GM19452 (cell line): ENCODE data around the gene TRABD2A.

Experiments used
- ATAC-seq: cut with Tn5 transposase; IDR thresholded peaks from one replicate; pipeline ENCODE4 v1.9.1; 2021; ENCODE audit not compliant: unreplicated experiment

TRABD2A gene

DNA sequence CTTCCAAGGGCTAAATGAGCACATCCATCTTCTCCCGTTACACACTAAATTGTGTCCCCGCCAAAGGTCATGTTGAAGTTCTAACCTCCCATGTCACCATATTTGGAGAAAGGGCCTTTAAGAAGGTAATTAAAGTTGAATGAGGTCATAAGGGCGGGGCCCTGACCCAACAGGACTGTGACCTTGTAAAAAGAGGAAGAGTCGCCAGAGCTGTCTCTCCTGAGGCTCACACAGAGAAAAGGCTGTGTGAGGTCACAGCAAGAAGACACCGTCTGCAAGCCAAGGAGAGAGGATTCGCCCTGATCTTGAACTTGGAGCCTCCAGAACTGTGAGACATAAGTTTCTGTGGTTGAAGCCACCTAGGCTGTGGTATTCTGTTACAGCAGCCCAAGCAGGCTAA lies 24.1 kb downstream of the TRABD2A start:
- no peak for ATAC-seq

GRCh38 chr2:84855731-84856130 lies 25.2 kb downstream of the TRABD2A start:
- ATAC-seq: no peak

DNA sequence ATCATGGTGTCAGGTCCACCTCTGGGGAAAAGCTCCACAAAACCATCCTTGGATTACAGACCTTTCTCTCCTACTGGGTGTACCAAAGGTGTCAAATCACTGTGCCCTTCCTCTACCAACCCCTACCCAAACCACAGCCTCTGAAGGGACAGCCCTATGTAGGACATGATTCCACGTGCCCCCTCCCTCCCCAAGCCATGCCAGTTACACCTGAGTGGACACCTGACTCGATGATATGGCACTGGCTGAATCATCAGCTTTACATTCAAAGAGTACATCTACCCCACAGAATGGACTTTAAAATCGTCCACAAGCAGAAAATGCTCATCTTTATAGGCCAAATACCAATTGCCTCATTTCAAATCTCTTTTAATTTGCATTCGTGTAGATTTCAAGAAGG lies 26.0 kb downstream of the TRABD2A start:
- ATAC-seq: no peak

DNA sequence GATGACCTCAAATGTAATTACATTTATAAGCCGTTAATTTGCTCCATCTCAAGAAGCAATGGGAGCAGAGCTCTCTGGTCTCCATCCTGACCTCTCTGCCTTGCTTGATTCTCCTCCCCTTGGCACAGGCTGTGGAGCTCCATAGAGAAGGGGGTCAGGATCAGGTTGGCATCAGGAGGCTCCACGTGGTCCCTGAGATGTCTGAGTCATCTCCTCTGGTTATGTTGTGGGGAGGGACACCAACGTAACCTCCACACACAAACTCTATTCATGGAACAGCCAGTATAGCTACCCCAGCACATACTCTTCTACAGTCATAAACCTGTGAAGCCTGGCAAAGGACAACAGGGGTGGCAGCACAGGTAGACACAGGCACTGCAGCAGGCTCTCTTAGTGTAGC lies 29.0 kb downstream of the TRABD2A start:
- ATAC-seq: no peak

DNA sequence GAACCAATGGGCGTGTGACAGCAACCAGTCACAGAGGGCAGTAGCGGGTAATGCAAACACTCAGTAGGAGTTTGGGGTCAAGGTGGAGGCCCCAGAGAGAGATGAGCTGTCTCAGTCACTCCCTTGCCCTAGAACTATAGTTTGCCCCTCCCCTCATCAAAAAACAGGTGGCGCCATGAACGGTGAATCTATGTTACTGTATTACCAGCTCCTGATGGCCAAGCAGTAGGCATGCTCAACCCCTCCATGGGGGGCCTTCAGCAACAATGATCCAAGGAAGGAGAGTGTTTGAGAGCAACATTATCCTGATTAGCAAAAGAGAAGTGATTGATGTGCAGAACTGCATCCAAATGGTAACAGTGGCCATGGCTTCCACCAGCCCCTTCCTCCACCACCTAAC lies 30.4 kb downstream of the TRABD2A start:
- ATAC-seq: no peak

DNA sequence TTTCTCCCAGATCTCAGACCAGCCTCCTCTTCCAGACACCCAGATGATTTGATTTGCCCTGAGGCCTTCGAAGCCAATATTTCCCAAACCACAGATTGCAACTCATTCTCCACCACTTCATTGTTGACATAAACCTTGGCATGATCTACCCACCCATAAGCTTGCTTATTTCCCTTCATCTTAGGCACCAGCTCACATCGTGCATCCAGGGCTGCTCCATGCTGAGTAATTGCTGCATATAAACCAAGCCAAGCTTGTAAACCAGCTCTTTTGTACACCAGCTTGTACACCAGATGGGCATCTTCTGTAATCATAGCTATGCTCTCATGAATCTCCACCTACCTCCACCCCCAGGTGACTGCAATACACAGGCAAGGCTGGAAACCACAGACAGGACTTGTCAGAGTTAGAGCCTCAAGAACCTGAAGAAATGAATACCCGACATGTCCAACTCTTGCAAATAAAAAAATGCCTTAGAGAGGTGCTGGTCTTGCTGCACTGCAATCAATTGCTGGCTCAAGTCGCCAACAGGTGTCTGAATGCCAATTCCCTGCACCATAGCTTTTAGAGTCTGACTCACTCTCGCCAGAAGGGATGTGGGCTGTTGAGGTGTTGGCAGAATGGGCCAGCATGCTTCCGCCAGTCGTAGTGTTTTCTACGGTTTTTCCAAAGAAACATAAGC lies 31.5 kb downstream of the TRABD2A start:
- ATAC-seq: no peak

GRCh38 chr2:84847326-84848050 lies 33.4 kb downstream of the TRABD2A start:
- no peak for ATAC-seq

DNA sequence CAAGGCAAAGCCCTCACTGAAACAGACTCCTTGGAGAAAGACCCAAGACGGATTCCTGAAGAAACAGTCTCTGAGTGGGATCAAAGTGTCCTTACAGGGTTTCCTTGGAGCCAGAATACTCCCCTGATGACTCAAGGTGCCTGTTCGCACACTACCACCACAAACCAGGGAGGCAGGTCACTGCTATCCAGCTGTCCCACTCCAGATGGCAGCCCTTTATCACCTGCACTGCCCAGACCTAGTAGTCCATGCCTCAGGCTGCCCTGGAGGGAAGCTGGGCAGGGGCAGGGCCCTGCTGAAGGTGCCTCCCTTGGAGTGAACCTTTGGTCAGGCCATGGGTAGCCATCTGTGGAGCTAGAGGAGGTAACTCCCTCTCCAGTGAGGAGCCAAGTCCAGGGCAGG lies 34.1 kb downstream of the TRABD2A start:
- no peak for ATAC-seq

- no peak for ATAC-seq
Measured at GRCh38 chr2:84846041-84846663, 34.7 kb downstream of the TRABD2A start.

- no peak for ATAC-seq
Measured at GRCh38 chr2:84844141-84844540, 36.7 kb downstream of the TRABD2A start.

DNA sequence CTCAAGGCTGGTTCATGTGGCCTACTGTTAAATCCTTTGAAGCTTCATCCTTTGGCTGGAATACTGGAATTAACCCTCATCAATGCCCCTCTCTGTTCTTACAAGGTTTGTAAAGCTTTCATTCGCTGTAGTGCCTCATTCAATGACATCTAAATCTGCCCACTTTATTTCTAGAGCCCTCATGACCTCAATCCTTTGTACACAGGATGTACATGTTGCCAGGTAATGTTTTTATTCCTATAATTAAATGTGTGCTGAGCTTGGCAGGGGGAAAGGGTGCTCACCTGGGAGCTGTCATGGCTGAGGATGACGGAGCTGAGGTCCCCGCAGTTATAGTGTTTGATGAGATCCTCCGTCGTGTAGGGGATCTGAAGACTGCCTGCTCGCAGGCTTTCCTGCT lies 39.3 kb downstream of the TRABD2A start:
- no peak for ATAC-seq

GRCh38 chr2:84840306-84840705 lies 40.6 kb downstream of the TRABD2A start:
- ATAC-seq: no peak

DNA sequence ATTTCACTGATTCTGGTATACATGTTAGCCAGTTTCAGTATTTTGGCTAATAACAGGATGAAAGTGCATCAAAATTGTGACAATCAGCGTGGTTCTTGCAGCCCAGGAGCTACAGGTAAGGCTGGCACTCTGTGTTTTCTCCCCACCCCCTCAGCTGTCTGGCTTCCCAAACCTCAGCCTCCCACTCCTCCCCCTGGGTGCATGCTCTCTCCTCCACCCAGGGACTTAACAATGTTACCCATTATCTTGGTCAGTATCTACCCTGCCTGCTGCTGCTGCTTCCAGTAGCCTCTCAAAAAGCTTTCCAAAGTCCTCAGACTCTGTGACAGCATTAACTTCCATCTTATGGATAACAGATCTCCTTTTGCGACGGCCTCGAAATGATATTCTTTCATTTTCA lies 41.0 kb downstream of the TRABD2A start:
- no peak for ATAC-seq

GRCh38 chr2:84838434-84839145 lies 42.3 kb downstream of the TRABD2A start:
- ATAC-seq: no peak

GRCh38 chr2:84836215-84836614 lies 44.7 kb downstream of the TRABD2A start:
- no peak for ATAC-seq

DNA sequence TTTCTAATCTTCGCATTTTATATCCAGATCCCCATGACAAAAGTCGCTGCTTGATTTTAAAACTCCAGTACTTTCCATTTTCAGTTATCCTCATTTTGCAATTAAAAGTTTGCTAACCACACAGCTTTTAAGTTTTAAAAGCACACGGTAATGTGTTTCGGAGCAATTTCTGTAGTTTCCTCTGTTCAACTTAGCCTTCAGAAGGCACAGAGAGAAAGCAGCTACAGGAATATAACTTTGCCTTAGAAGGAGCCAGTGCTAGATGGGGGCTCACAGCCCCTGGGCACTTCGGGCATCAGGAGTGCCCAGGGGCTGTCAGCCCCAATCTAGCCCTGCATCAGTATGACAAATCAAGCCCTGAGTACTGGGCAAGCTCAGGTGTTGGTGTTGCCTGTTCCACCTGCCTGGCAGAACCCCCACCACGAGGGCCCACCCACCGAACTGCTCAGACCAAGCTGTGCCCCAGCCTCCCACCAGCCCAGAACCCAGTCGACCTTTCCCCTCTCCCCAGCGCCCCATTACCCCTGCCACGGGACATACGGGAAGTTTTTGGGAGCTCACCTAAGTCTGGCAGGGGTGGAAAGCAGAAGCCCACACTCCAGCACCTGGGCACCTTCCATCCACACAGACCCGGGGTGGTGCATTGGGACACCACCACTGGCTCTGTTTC lies 47.3 kb downstream of the TRABD2A start:
- no peak for ATAC-seq

DNA sequence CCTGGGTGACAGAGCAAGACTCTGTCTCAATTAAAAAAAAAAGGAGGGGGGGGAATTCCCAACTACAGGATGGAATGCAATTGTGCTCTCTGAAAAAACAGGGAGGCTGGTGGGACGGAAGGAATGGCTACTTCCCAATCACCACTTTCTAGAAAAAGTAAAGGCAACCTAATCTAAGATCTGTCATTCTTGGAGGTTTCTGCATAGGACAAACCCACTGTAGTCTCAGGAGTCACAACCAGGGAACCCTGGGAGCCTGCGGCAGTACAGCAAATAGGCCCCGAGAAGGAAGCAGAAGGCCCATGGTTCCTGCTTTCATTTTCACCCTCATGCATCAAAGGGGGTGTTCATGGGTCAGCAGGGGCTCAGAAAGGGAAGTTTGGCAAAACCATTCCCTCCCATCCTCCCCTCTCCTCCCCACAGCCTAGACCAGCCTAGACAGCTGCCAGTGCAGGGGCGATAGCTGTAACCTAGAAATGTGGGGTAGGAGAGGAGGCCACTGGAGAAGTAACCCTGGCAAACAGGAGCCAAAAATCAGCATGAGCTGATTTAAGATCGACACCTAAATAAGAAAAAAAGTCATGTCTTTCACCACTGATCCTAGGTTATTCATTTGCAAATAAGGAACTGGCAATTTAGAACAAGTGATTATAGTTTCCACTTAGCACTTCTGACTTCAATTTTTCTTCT lies 48.0 kb downstream of the TRABD2A start:
- peak; percentile 83 for ATAC-seq

DNA sequence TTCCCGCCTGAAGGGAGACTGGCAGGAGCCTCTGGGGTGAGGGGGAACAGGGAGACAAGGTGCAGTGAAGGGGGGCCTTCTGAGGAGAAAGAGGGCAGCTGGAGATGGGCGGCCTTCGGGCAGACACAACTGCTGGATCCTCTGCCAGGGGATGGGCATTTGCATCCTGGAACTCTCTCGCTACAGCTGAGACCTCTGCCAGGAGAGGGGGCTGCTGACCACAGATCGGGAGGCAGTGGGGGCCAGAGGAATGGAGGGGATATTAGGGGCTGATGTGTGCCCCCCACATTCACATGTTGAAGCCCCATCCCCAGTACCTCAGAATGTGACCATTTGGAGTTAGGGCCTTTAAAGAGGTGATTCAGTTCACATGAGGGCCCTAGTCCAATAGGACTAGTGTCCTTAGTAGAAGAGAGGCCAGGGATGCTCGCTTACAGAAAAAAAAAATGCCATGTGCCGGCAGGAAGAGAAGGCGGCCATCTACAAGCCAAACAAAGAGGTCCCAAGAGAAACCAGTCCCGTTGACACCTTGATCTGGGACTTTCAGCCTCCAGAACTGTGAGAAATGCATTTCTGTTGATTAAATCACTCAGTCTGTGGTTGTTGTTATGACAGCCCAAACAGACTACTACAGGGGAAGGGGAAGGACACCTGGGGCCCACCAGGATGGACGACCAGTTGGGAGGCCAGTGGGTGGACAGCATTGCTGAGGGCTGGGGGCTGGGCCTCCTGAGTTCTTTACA lies 50.0 kb downstream of the TRABD2A start:
- ATAC-seq: no peak

GRCh38 chr2:84830095-84830494 lies 50.8 kb downstream of the TRABD2A start:
- no peak for ATAC-seq

GRCh38 chr2:84829693-84830092 lies 51.2 kb downstream of the TRABD2A start:
- no peak for ATAC-seq
